HG02884 (cell line): Measurements from ENCODE around the gene MEIOC.

ENCODE experiments used
- ATAC-seq: cut with Tn5 transposase; IDR thresholded peaks from one replicate; pipeline ENCODE4 v1.9.1; 2021; ENCODE audit warnings: mild to moderate bottlenecking, moderate library complexity; ENCODE audit not compliant: unreplicated experiment

The MEIOC gene

DNA sequence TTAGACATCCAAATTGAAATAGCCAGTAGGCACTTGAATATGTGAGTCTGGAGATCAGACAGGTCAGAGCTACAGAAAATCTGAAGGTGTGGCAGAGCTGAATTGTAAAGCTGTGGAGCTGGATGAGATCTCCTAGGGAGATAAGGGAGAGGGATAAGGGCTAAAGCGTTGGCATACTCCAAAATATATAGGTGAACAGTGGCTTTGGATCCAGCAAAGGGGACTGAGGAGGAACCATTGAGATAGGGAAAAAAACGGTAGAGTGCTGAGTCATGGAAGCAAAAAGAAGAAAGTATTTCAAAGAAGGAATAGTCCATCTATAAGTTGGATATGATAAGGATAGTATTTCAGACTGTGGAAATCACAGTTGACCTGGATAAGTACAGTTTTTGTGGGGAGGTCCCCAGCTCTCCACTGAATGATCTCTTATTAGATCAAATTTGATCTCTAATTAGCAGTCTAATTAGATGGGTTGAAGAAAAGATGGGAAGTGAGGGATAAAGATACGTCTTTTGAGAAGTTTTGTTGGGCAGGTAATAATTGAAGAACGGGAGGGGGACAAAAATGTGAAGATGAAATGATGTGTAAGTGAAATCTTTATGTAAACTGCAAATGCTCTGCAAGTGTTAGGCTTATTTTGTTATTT lies 51.6 kb downstream of the MEIOC start:
- no peak for ATAC-seq

DNA sequence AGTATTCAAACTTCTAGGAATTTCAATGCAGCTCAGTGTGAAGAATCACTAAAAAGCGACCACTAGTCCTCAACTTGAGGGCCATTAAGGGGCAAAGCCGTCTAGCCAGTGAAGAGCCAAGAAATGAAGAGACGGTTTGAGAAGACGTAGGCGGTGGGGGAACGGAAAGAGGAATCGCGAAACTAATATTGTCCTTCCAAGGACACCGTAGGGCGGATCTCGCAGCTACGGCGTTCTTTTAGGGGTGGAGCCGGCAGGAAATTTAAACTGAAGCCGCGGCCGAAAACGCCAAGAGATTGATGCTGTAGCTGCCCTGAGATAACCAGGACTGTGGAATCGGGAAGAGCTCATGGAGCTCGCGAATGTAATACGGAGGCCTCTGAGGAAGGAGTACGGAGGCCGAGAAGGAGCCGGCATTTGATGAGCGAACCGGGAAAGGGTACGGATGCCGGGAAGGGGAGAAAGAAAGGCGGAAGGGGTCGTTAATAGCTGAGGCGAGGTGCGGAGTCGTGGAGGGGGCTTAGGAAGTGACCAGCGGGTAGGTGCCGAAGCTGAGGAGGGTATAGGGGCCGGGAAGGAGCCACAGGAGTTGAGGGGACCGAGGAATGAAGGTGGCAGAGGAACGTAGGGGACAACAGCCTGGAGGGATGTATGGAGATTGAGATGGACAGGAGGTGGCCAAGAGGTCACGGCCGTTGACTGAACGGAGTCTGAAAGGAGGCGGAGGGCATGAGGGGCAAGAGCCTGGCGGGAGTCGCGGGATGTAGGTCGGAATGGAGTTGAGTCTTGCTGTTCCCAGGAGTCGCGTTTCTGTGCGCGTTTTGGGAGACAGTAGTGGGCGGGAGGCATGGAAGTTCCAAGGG lies 52.4 kb downstream of the MEIOC start, which contains the start of gene DBF4B:
Gene DBF4B (plus strand): TSS at position 265 of the 863 bp plus-strand sequence. CDS start 156 bp downstream, at position 421.
- ATAC-seq = no peak

DNA sequence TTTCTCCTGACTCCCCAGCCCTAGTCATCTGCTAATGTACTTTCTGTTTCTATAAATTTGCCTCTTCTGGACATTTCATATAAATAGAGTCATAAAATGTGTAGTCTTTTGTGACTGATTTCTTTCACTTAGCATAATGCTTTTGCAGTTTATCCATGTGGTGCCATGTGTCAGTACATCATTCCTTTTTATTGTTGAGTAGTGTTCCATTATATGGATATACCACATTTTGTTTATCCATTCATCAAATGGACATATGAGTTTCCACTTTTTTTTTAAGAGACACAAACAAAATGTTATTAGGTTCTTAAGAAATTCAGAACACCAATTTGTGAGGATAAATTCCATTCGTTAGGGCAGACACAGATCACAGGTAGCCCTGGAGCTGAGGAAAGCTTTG lies 63.2 kb downstream of the MEIOC start:
- no peak for ATAC-seq

DNA sequence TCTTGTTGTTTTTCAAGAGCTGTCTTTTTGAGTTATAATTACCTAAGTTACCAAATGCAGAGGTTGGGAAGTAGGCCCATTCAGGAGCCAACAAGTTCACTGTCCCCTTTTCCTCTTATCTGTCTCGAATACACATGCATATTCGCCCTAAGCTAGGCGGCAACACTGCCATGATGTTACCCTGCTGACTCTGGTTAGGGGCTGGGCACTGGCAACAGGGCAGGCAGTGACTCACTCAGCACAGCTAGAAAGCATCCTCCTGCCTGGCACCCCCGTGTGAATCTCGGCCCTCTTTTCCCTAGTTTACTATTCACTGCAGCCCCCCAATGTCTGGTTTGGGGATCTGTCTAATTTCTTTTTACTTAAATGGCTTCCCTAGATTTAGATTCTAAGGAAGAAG lies 66.0 kb downstream of the MEIOC start:
- ATAC-seq = no peak
